Fibroblast of mammary gland (primary cell): ENCODE data around the gene BCAS3.

ENCODE experiments used
- DNase-seq: peaks from one replicate; pipeline ENCODE4 v3.0.0-alpha.2; 2010; ENCODE audit warnings: low read depth
- H3K4me3 ChIP-seq: 2 replicates; pipeline ENCODE4 v1.5.1; 2011; ENCODE audit warnings: low read depth, mild to moderate bottlenecking, low read length, moderate library complexity; ENCODE audit not compliant: control insufficient read depth
- TF ChIP-seq, protein P1 (sequence below): conservative IDR thresholded peaks from 2 replicates; pipeline ENCODE4 v1.5.1; 2011; ENCODE audit warnings: low read depth, low read length, inconsistent platforms; ENCODE audit not compliant: control insufficient read depth, insufficient read depth

Gene BCAS3

DNA sequence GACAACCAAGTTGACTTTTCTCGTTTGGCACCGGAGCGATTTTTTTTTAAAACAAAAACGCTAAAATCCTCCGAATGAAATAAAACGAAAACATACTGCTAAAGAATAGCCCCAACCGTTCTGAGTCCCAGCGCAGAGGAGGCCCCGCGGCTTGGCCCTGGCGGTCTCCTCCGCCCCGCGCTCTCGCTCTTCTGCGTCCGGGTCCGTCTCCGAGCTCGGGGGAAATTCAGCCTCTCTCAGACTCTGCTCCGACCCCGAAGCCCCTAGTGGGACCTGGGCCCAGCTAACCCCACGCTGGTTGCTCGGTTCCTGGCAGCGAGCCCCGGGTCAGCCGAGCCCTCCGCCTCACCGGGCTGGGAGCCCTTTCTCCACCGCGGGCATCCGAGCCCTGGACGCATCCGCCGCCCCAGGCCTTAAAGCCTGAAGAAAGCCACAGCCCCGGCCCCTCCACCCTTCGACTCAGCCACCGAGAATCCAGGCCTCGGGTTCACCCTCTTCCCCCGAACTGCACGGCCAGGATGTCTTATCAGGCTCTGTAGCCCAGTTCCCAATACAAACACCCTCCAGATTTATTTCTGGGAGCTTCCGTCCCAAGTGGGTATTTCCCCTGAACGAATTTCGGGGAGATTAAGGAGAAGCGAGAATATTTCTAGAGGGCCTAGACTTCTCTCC lies 723.2 kb downstream of the BCAS3 start:
- H3K4me3 ChIP-seq = peak overlapping the region; percentile 86
- no peak for DNase-seq
- TF ChIP-seq, protein P1, sequence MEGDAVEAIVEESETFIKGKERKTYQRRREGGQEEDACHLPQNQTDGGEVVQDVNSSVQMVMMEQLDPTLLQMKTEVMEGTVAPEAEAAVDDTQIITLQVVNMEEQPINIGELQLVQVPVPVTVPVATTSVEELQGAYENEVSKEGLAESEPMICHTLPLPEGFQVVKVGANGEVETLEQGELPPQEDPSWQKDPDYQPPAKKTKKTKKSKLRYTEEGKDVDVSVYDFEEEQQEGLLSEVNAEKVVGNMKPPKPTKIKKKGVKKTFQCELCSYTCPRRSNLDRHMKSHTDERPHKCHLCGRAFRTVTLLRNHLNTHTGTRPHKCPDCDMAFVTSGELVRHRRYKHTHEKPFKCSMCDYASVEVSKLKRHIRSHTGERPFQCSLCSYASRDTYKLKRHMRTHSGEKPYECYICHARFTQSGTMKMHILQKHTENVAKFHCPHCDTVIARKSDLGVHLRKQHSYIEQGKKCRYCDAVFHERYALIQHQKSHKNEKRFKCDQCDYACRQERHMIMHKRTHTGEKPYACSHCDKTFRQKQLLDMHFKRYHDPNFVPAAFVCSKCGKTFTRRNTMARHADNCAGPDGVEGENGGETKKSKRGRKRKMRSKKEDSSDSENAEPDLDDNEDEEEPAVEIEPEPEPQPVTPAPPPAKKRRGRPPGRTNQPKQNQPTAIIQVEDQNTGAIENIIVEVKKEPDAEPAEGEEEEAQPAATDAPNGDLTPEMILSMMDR = no peak

DNA sequence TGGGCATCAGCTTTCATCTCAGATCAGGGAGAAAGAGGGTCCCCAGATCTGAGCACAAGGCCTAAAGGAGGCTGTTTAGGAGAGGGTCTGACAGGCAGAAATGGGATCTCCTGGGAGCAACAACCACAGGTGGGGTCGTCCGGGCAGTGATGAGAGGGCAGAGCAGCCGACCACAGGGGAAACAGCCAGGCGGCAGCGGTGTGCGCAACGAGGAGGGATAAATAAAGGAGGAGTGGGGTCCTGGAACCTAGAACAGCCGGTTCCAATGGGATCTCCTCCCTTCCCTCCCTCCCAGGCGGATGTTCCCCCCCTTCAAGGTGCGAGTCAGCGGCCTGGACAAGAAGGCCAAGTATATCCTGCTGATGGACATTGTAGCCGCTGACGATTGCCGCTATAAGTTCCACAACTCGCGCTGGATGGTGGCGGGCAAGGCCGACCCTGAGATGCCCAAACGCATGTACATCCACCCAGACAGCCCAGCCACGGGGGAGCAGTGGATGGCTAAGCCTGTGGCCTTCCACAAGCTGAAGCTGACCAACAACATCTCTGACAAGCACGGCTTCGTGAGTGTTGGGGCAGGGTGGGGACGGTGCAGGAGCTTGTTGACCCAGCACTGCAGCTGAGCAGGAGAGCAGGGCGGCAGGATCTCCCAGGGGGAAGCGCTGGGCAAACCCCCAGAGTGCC lies 723.9 kb downstream of the BCAS3 start:
- DNase-seq = no peak
- H3K4me3 ChIP-seq = peak overlapping the region; percentile 86
- TF ChIP-seq, protein P1 = no peak

DNA sequence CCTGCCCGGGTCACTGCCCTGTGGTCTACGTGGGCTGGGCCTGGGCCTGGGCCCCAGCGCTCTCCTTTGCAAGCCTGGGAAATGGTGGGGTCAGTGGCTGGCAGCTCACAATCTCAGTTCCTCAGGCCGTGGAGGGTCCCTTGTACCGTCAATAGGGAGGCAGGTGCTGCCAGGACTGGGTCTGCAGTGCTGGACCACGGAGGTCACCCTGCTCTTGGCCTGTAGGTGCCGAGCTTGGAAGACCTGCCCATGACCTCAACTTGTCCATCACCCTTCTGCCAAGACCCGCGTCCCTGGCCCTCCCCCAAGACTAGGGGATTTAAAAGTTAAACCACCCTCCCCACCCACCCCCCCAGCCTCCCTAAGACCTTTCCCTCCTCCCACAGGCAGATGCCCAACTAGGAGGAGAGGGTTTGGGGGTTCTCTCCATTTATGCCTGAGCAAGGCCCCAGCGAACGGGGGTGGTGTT lies 724.5 kb downstream of the BCAS3 start:
- peak overlapping the region; percentile 86 for H3K4me3 ChIP-seq
- TF ChIP-seq, protein P1 = no peak
- DNase-seq = no peak

DNA sequence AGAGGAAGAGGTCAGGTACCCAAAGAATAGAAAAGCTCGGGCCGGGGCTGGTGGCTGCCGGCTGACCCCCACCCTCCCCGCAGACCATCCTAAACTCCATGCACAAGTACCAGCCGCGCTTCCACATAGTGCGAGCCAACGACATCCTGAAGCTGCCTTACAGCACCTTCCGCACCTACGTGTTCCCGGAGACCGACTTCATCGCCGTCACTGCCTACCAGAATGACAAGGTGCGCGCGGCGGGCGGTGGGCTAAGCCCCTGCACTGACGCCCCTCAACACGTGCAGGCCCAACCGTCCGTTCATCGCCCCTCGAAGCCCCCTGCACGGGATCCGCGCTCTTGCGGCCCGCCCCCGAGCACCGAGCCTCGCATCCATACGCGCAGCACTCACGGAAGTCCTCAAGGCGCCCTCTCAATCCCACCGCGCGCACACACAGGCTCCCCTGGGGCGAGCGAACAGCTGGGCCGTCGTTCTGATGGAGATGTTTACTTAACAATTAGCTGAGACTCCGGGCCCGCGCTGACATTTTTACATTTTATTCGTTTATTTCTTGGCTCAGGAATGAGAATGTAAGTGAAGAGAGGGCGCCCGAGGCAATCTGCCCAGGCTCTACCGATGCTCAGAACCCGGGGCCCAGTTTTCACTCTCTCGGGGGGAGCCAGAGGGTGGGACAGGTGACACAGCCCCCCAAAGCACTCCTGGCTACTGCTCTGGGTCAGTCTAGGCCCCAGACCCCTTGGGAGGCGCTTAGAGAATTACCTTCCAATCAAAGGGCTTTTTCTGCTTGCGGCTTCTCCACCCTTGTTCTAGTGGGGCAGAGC lies 725.5 kb downstream of the BCAS3 start:
- no peak for DNase-seq
- peak overlapping the region; percentile 86 for H3K4me3 ChIP-seq
- TF ChIP-seq, protein P1 = no peak

DNA sequence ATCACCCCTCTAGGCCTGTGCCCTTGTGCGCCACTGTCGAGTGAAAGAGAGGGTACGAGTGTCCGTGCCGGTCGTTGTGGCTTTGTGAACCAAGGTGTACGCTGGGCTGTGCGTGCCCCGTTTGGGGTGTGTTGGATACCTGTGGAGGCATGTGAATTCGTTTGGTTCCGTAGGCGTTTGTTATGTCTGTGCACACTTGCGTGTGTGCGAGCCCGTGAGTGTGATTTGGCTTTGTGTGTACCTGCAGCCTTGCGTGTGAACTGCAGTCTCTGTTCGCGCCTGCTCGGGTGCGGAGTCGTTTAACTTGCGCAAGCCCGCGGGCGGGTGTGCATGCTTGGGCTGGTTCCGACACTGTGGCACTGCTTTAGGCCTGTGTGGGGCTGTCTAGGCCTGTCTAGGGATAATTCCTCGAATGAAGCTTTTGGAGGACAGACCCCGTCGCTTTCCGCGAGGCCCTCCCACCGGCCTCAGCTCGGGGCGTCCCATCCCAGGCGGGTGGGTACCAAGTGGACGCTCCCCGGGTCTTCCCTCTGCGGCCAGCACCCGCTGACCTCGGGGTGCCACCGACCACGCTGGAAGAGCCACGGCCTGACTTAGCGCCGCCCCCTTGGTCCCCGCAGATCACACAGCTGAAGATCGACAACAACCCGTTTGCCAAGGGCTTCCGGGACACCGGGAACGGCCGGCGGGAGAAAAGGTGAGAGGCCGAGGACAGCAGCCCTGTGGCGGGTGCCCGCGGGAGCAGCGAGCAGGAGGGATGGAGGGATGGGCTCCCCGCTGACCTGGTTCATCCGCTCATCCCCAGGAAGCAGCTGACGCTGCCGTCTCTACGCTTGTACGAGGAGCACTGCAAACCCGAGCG lies 726.4 kb downstream of the BCAS3 start:
- DNase-seq = no peak
- TF ChIP-seq, protein P1 = no peak
- H3K4me3 ChIP-seq = peak overlapping the region; percentile 86

DNA sequence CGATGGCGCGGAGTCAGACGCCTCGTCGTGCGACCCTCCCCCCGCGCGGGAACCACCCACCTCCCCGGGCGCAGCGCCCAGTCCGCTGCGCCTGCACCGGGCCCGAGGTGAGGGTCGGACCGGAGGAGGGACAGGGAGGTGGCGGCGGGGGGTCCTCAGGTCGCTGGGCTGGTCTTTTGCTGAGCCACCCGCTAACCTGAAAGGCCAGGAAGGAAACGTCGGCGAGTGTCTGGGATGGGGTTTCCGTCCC lies 726.9 kb downstream of the BCAS3 start:
- H3K4me3 ChIP-seq = peak overlapping the region; percentile 86
- TF ChIP-seq, protein P1 = no peak
- no peak for DNase-seq
